Spleen (tissue), 11 donors: ENCODE measurements around the gene VDAC1. TPM values are rescaled to one million over a fixed set of nuclear protein-coding genes. Genes with fewer than 3 reads are reported as not detected.

Source experiments
- DNase-seq: peaks from one replicate; pipeline ENCODE4 v3.0.0-alpha.2; 2020
- H3K27ac ChIP-seq, 8 donors: fragments of 200-600 bp; sonication (generic) in 7 of 8; 1 replicate in 4 of 8; 2 replicates in 4 of 8; pipeline versions ENCODE4 v1.5.0 to v1.8.0; 2016 to 2021; ENCODE audit warnings: inconsistent platforms in 4 of 8, mild to moderate bottlenecking in 4 of 8, moderate library complexity in 1 of 8
- H3K27me3 ChIP-seq, 7 donors: fragments of 200-600 bp; sonication (generic) in 6 of 7; replicated peaks in 1 of 7; 1 replicate in 4 of 7; 2 replicates in 3 of 7; pipeline versions ENCODE4 v1.5.0 to v1.8.0; 2016 to 2021; ENCODE audit warnings: inconsistent platforms in 3 of 7, mild to moderate bottlenecking in 1 of 7
- H3K36me3 ChIP-seq, 6 donors: fragments of 200-600 bp; sonication (generic) in 5 of 6; 1 replicate in 4 of 6; 2 replicates in 2 of 6; pipeline versions ENCODE4 v1.5.0 to v1.8.0; 2016 to 2021; ENCODE audit warnings: inconsistent platforms in 2 of 6
- H3K4me1 ChIP-seq, 6 donors: fragments of 200-600 bp; sonication (generic) in 5 of 6; 1 replicate in 3 of 6; 2 replicates in 3 of 6; pipeline versions ENCODE4 v1.5.0 to v1.8.0; 2016 to 2021; ENCODE audit warnings: inconsistent platforms in 3 of 6
- H3K4me3 ChIP-seq, 8 donors: fragments of 200-600 bp; sonication (generic) in 7 of 8; 1 replicate in 4 of 8; 2 replicates in 4 of 8; pipeline versions ENCODE4 v1.5.0 to v1.8.0; 2016 to 2021; ENCODE audit warnings: inconsistent platforms in 4 of 8, mild to moderate bottlenecking in 4 of 8, moderate library complexity in 2 of 8
- H3K9me3 ChIP-seq, 8 donors: fragments of 200-600 bp; sonication (generic) in 7 of 8; 1 replicate in 4 of 8; 2 replicates in 4 of 8; pipeline versions ENCODE4 v1.5.0 to v1.8.0; 2016 to 2021; ENCODE audit warnings: inconsistent platforms in 4 of 8
- POLR2A ChIP-seq, 3 donors: fragments of 450-650 bp; IDR thresholded peaks; one replicate each; pipeline ENCODE4 v1.5.1; 2017; ENCODE audit warnings: antibody characterized with exemption in 3 of 3, mild to moderate bottlenecking in 1 of 3
- POLR2AphosphoS5 ChIP-seq, 3 donors: sonication (generic); formaldehyde crosslinking; IDR thresholded peaks; one replicate each; pipeline ENCODE4 v1.5.1; 2017; ENCODE audit warnings: antibody characterized with exemption in 3 of 3
- WGBS, 5 donors: extraction: QIAGEN DNeasy Blood & Tissue Kit in 3 of 5; methylation state at CpG; one replicate each; pipeline versions ENCODE4 v1.1.5 to v1.1.7; 2013 to 2018; 5-methylcytosine and 5-hydroxymethylcytosine counted together
- intact Hi-C: fragments of 100-400 bp; cut with DNase I; formaldehyde crosslinking; loops from one replicate; pipeline ENCODE4 v1.15.0; 2023; ENCODE audit warnings: low total_unique reads
- polyA plus RNA-seq, 3 donors: library from polyadenylated mRNA; stranded (reverse); fragments of 200-250 nt; gene quantifications; one replicate each; pipeline ENCODE4 v1.2.1, GENCODE V29; 2013
- total RNA-seq, 7 donors: library from RNA; depleted of rRNA in 3 of 7; stranded (reverse); fragments of >200 nt in 3 of 7; fragmentation: NEBNext Ultra II Directional in 4 of 7; extraction: Animal tissue kit (Norgen Biotek cat#: 25700) in 4 of 7; gene quantifications; one replicate each; pipeline versions ENCODE4 v1.1.0 to v1.2.1, GENCODE V29; 2016 to 2021
- TF ChIP-seq, protein P1 (sequence below), 11 experiments: fragments of 200-600 bp in 7 of 11; fragments of 450-650 bp in 4 of 11; sonication (generic) in 4 of 11; IDR thresholded peaks in 8 of 11; conservative IDR thresholded peaks in 3 of 11; 1 replicate in 7 of 11; 2 replicates in 4 of 11; pipeline versions ENCODE4 v1.4.0 to v1.8.0; 2016 to 2021; ENCODE audit warnings: antibody characterized with exemption in 11 of 11, inconsistent platforms in 4 of 11, mild to moderate bottlenecking in 1 of 11
- donor health status: healthy with polysubstance abuse.
- donor health status: DM: no; HTN: no; CAD: no; lungs with moderate emphysema.
- donor health status: DM: no; HTN: no; CAD: no.
- donor health status: Bipolar disorder and iron deficiency.
- donor health status: healthy.
- donor health status: DM: no; HTN: no; CAD: no.
- donor health status: DM: yes; HTN: yes; CAD: no.

The VDAC1 gene
- total and polyA plus RNA-seq, 10 donors, result 53.3 to 100 (median 84.7) TPM

GRCh38 chr5:134046330-134046729 is 41.6 kb upstream of the VDAC1 start:
- TF ChIP-seq POLR2A (IDR thresholded peaks at IDR 0.05), result no peak
- TF ChIP-seq, protein P1, sequence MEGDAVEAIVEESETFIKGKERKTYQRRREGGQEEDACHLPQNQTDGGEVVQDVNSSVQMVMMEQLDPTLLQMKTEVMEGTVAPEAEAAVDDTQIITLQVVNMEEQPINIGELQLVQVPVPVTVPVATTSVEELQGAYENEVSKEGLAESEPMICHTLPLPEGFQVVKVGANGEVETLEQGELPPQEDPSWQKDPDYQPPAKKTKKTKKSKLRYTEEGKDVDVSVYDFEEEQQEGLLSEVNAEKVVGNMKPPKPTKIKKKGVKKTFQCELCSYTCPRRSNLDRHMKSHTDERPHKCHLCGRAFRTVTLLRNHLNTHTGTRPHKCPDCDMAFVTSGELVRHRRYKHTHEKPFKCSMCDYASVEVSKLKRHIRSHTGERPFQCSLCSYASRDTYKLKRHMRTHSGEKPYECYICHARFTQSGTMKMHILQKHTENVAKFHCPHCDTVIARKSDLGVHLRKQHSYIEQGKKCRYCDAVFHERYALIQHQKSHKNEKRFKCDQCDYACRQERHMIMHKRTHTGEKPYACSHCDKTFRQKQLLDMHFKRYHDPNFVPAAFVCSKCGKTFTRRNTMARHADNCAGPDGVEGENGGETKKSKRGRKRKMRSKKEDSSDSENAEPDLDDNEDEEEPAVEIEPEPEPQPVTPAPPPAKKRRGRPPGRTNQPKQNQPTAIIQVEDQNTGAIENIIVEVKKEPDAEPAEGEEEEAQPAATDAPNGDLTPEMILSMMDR (IDR thresholded peaks at IDR 0.05 in 8 of 11, conservative IDR thresholded peaks at IDR 0.05 in 3 of 11), result no peak
- TF ChIP-seq POLR2AphosphoS5 (IDR thresholded peaks at IDR 0.05), result no peak
- intact Hi-C loops, result no loop called here
- H3K27ac ChIP-seq, result no peak overlapping the region

GRCh38 chr5:134043793-134044792 is 39.3 kb upstream of the VDAC1 start:
- H3K27ac ChIP-seq, result no peak overlapping the region
- WGBS, 5 donors, result 83 to 85% (median 84%) methylated on average over 18 of the region's 18 CpGs
- TF ChIP-seq, protein P1 (IDR thresholded peaks at IDR 0.05 in 8 of 11, conservative IDR thresholded peaks at IDR 0.05 in 3 of 11), result no peak
- TF ChIP-seq POLR2A (IDR thresholded peaks at IDR 0.05) (no peak), POLR2AphosphoS5 (IDR thresholded peaks at IDR 0.05) (no peak)
- no peak overlapping the region for H3K4me3 ChIP-seq
- no peaks in the 10 kb centered on the region for H3K27me3 ChIP-seq
- H3K9me3 ChIP-seq, result no peaks in the 10 kb centered on the region
- no peaks in the 10 kb centered on the region for H3K36me3 ChIP-seq
- peaks cover 0 to 9% (median 0%) of the 10 kb centered on the region in 6 donors for H3K4me1 ChIP-seq
- DNase-seq, result no peak
- intact Hi-C loops, result loop anchor here (5.0 kb wide), 1 partner anchor 98 kb away; no protein-coding TSS in a partner anchor

More at GRCh38 chr5:134046330-134046729, 41.6 kb upstream of the VDAC1 start:
- Histone ChIP-seq H3K27me3 (no peaks in the 10 kb centered on the region), H3K4me1 (no peaks in the 10 kb centered on the region), H3K36me3 (no peaks in the 10 kb centered on the region), H3K4me3 (no peak overlapping the region), H3K9me3 (no peaks in the 10 kb centered on the region)
- DNase-seq, result no peak
- WGBS, 5 donors, result 86 to 95% (median 93%) methylated on average over 4 of the region's 4 CpGs

GRCh38 chr5:134041570-134042411 is 37.0 kb upstream of the VDAC1 start:
- no peak overlapping the region for H3K4me3 ChIP-seq
- peaks cover 0 to 9% (median 0%) of the 10 kb centered on the region in 6 donors for H3K4me1 ChIP-seq
- H3K36me3 ChIP-seq, result no peaks in the 10 kb centered on the region
- H3K9me3 ChIP-seq, result no peaks in the 10 kb centered on the region
- H3K27me3 ChIP-seq, result no peaks in the 10 kb centered on the region
- TF ChIP-seq POLR2A (IDR thresholded peaks at IDR 0.05), result no peak
- TF ChIP-seq POLR2AphosphoS5 (IDR thresholded peaks at IDR 0.05), result no peak
- TF ChIP-seq, protein P1 (IDR thresholded peaks at IDR 0.05 in 8 of 11, conservative IDR thresholded peaks at IDR 0.05 in 3 of 11), result no peak
- no peak overlapping the region for H3K27ac ChIP-seq
- intact Hi-C loops, result loop anchor here (5.0 kb wide), 1 partner anchor 101 kb away; no protein-coding TSS in a partner anchor
- 73 to 86% (median 78%) methylated on average over 10 to 11 of the region's 11 CpGs for WGBS, 5 donors
- DNase-seq, result no peak
